ENCODE results near the gene CXXC4.

- TF ChIP-seq POLR2AphosphoS5 (IDR thresholded peaks at IDR 0.05) (no peak), CTCF (IDR thresholded peaks at IDR 0.05) (no peak)
Measured at GRCh38 chr4:104444685-104445084, 50.0 kb downstream of the CXXC4 start.
